SK-N-SH treated with all-trans-retinoic acid at 6 μM for 48 hours (cell line): ENCODE data around the gene MATCAP1.

ENCODE experiments used
- CSRNP3 ChIP-seq: fragments of 250-450 bp; sonication (Bioruptor Pico); IDR thresholded peaks from 2 replicates; pipeline ENCODE4 v1.5.1; 2021; ENCODE audit warnings: mild to moderate bottlenecking, moderate library complexity
- GLIS3 ChIP-seq: fragments of 250-450 bp; sonication (Bioruptor Pico); IDR thresholded peaks from 2 replicates; pipeline ENCODE4 v1.5.0; 2020; ENCODE audit warnings: mild to moderate bottlenecking, moderate library complexity
- PATZ1 ChIP-seq: fragments of 250-450 bp; sonication (Bioruptor Pico); IDR thresholded peaks from 2 replicates; pipeline ENCODE4 v1.8.0; 2020; ENCODE audit warnings: mild to moderate bottlenecking, moderate library complexity, borderline replicate concordance
- RARB ChIP-seq: fragments of 250-450 bp; sonication (Bioruptor Pico); IDR thresholded peaks from 2 replicates; pipeline ENCODE4 v1.8.0; 2021; ENCODE audit warnings: mild to moderate bottlenecking, moderate library complexity
- TOX ChIP-seq: fragments of 250-450 bp; sonication (Bioruptor Pico); IDR thresholded peaks from 2 replicates; pipeline ENCODE4 v1.8.0; 2021; ENCODE audit warnings: mild to moderate bottlenecking, moderate library complexity, borderline replicate concordance
- TSHZ2 ChIP-seq: fragments of 250-450 bp; sonication (Bioruptor Pico); IDR thresholded peaks from 2 replicates; pipeline ENCODE4 v1.5.0; 2020; ENCODE audit warnings: mild to moderate bottlenecking, moderate library complexity
- ZFP3 ChIP-seq: fragments of 250-450 bp; sonication (Bioruptor Pico); IDR thresholded peaks from 2 replicates; pipeline ENCODE4 v1.5.0; 2020; ENCODE audit warnings: mild to moderate bottlenecking, moderate library complexity
- ZFP30 ChIP-seq: fragments of 450-650 bp; formaldehyde crosslinking; IDR thresholded peaks from 2 replicates; pipeline ENCODE4 v1.5.0; 2022; ENCODE audit warnings: mild to moderate bottlenecking, moderate library complexity
- ZNF70 ChIP-seq: fragments of 450-650 bp; formaldehyde crosslinking; IDR thresholded peaks from 2 replicates; pipeline ENCODE4 v1.5.0; 2020; ENCODE audit warnings: mild to moderate bottlenecking, moderate library complexity

GRCh38 chr16:67192781-67193361 is 9.1 kb upstream of the MATCAP1 start:
- TF ChIP-seq ZFP3 (CRISPR knock-in tag) (no peak), ZFP30 (CRISPR knock-in tag) (no peak), CSRNP3 (CRISPR knock-in tag) (no peak), PATZ1 (CRISPR knock-in tag) (no peak), ZNF70 (no peak), GLIS3 (CRISPR knock-in tag) (no peak), TOX (no peak), TSHZ2 (CRISPR knock-in tag) (no peak), RARB (CRISPR knock-in tag) (no peak)
